IMR-90 (cell line): ENCODE data around the gene LY6G6F. TPM values are rescaled to one million over a fixed set of nuclear protein-coding genes. Genes with fewer than 3 reads are reported as not detected.

Experiments
- ATAC-seq: fragments of 200-7000 bp; cut with Tn5 transposase; 2 replicates; pipeline ENCODE4 v1.9.1; 2020; ENCODE audit warnings: low read depth, mild to moderate bottlenecking, moderate library complexity
- BruUV-seq: library from RNA; stranded (reverse); fragments of 400-500 nt; replicated peaks from 2 replicates; lab custom pipeline; 2021; lab: Mats Ljungman, UMichigan
- CTCF ChIA-PET: fragments of 300-600 bp; formaldehyde crosslinking; extraction: SDS; loops from one replicate; lab custom pipeline; 2021; ENCODE audit warnings: antibody characterized with exemption; lab: Yijun Ruan, JAX
- POLR2A ChIA-PET: fragments of 300-600 bp; sonication (Branson Sonifier 250); formaldehyde crosslinking; loops from one replicate; lab custom pipeline; 2022; ENCODE audit warnings: antibody characterized with exemption; ENCODE audit not compliant: unreplicated experiment; lab: Charles Lee
- DNase-seq: peaks from one replicate; pipeline ENCODE4 v3.0.0; 2013
- H2AFZ ChIP-seq: replicated peaks from 2 replicates; pipeline ENCODE3; 2013; ENCODE audit warnings: low read length, mild to moderate bottlenecking; ENCODE audit not compliant: poor library complexity
- H2AK5ac ChIP-seq: 2 replicates; pipeline ENCODE4 v1.6.1; 2013; ENCODE audit warnings: low read depth, low read length, inconsistent platforms
- H2AK9ac ChIP-seq: replicated peaks from 2 replicates; pipeline ENCODE3; 2013; ENCODE audit warnings: mild to moderate bottlenecking, low read depth, low read length, moderate library complexity; ENCODE audit not compliant: poor library complexity
- H2BK120ac ChIP-seq: 2 replicates; pipeline ENCODE4 v1.6.1; 2013; ENCODE audit warnings: low read depth, low read length, inconsistent platforms
- H2BK15ac ChIP-seq: 3 replicates; pipeline ENCODE4 v1.6.1; 2013; ENCODE audit warnings: low read depth, low read length, inconsistent platforms
- H2BK20ac ChIP-seq: 2 replicates; pipeline ENCODE4 v1.6.1; 2013; ENCODE audit warnings: low read depth, mild to moderate bottlenecking, inconsistent platforms, low read length, moderate library complexity
- H2BK5ac ChIP-seq: 2 replicates; pipeline ENCODE4 v1.6.1; 2013; ENCODE audit warnings: mild to moderate bottlenecking, low read depth, low read length, inconsistent platforms; ENCODE audit not compliant: poor library complexity, severe bottlenecking
- H3K14ac ChIP-seq: replicated peaks from 2 replicates; pipeline ENCODE4 v1.6.1; 2013; ENCODE audit warnings: low read depth, low read length, inconsistent platforms
- H3K18ac ChIP-seq: 2 replicates; pipeline ENCODE4 v1.6.1; 2013; ENCODE audit warnings: low read depth, low read length, control low read depth
- H3K23ac ChIP-seq: 2 replicates; pipeline ENCODE4 v1.6.1; 2013; ENCODE audit warnings: low read depth, low read length, inconsistent platforms
- H3K27ac ChIP-seq: 2 replicates; pipeline ENCODE4 v1.5.1; 2013; ENCODE audit warnings: mild to moderate bottlenecking, control low read depth, low read length; ENCODE audit not compliant: insufficient read depth
- H3K27me3 ChIP-seq: 2 replicates; pipeline ENCODE4 v1.6.1; 2013; ENCODE audit warnings: low read length; ENCODE audit not compliant: control insufficient read depth, insufficient read depth
- H3K36me3 ChIP-seq: 2 replicates; pipeline ENCODE4 v1.6.1; 2013; ENCODE audit warnings: low read length, mixed read lengths; ENCODE audit not compliant: control insufficient read depth, insufficient read depth
- H3K4ac ChIP-seq: 2 replicates; pipeline ENCODE4 v1.6.1; 2013; ENCODE audit warnings: low read depth, low read length, inconsistent platforms
- H3K4me1 ChIP-seq: 2 replicates; pipeline ENCODE4 v1.6.1; 2013; ENCODE audit warnings: low read length, mixed read lengths; ENCODE audit not compliant: control insufficient read depth, insufficient read depth
- H3K4me2 ChIP-seq: 2 replicates; pipeline ENCODE4 v1.6.1; 2013; ENCODE audit warnings: low read depth, mild to moderate bottlenecking, control low read depth, low read length, moderate library complexity
- H3K4me3 ChIP-seq: 2 replicates; pipeline ENCODE4 v1.5.1; 2013; ENCODE audit warnings: low read depth, mild to moderate bottlenecking, control low read depth, low read length, moderate library complexity; ENCODE audit not compliant: insufficient read depth
- H3K56ac ChIP-seq: 2 replicates; pipeline ENCODE4 v1.6.1; 2013; ENCODE audit warnings: low read length, inconsistent platforms; ENCODE audit not compliant: insufficient read depth; ENCODE audit errors: extremely low read depth
- H3K79me1 ChIP-seq, 2 experiments: 2 replicates each; pipeline ENCODE4 v1.6.1; 2013; ENCODE audit warnings: low read length in 2 of 2, inconsistent platforms in 1 of 2, low read depth in 1 of 2
- H3K9ac ChIP-seq: 2 replicates; pipeline ENCODE4 v1.6.1; 2013; ENCODE audit warnings: low read depth, low read length, control low read depth
- H3K9me1 ChIP-seq: 2 replicates; pipeline ENCODE4 v1.6.1; 2013; ENCODE audit warnings: low read length, inconsistent platforms; ENCODE audit not compliant: insufficient read depth
- H3K9me3 ChIP-seq: 2 replicates; pipeline ENCODE4 v1.6.1; 2013; ENCODE audit warnings: low read length; ENCODE audit not compliant: control insufficient read depth, insufficient read depth
- H4K20me1 ChIP-seq: 2 replicates; pipeline ENCODE4 v1.6.1; 2013; ENCODE audit warnings: low read length, inconsistent platforms; ENCODE audit not compliant: insufficient read depth
- H4K5ac ChIP-seq: 2 replicates; pipeline ENCODE4 v1.6.1; 2013; ENCODE audit warnings: mild to moderate bottlenecking, low read depth, low read length, control low read depth
- H4K8ac ChIP-seq, 2 experiments: 2 replicates each; pipeline ENCODE4 v1.6.1; 2013; ENCODE audit warnings: low read depth in 2 of 2, low read length in 2 of 2, control low read depth in 1 of 2, inconsistent platforms in 1 of 2
- H4K91ac ChIP-seq: 2 replicates; pipeline ENCODE4 v1.6.1; 2013; ENCODE audit warnings: low read depth, low read length, inconsistent platforms; ENCODE audit not compliant: insufficient read depth
- RFX5 ChIP-seq: IDR thresholded peaks from 2 replicates; pipeline ENCODE4 v1.8.0; 2012; ENCODE audit warnings: low read depth, mild to moderate bottlenecking, low read length, moderate library complexity
- WGBS, 2 experiments: methylation state at CpG; one replicate each; pipeline versions ENCODE4 v1.1.5 to v1.1.7; 2013; ENCODE audit warnings: missing lambda C conversion rate in 2 of 2; ENCODE audit not compliant: insufficient read length in 1 of 2; ENCODE audit errors: extremely low coverage in 2 of 2; 5-methylcytosine and 5-hydroxymethylcytosine counted together
- dilution Hi-C: fragments of 300-500 bp; cut with HindIII; formaldehyde crosslinking; loops from one replicate; pipeline ENCODE4 v1.14.3; 2018; ENCODE audit warnings: low sequenced_read_pairs; ENCODE audit not compliant: unreplicated experiment
- in situ Hi-C: fragments of 300-500 bp; cut with MboI; formaldehyde crosslinking; loops from 3 replicates; pipeline ENCODE4 v1.14.3; 2019; ENCODE audit warnings: low sequenced_read_pairs, inconsistent platforms, mixed read lengths
- intact Hi-C: fragments of 100-400 bp; cut with micrococcal nuclease; formaldehyde crosslinking; loops from 2 replicates; pipeline ENCODE4 v1.10.0; 2022
- polyA plus RNA-seq, 3 experiments: library from polyadenylated mRNA; depleted of rRNA; stranded (reverse); fragments of >200 nt; gene quantifications; 2 replicates each; pipeline ENCODE4 v1.2.3, GENCODE V29; 2012; ENCODE audit warnings: low replicate concordance in 1 of 3
- total RNA-seq: library from RNA; depleted of rRNA; stranded (reverse); fragments of >200 nt; gene quantifications from 2 replicates; pipeline ENCODE4 v1.2.3, GENCODE V29; 2012

The LY6G6F gene
- total and polyA plus RNA-seq, 2 of the 4 experiments (the other 2 are of a cell fraction) = not detected

DNA sequence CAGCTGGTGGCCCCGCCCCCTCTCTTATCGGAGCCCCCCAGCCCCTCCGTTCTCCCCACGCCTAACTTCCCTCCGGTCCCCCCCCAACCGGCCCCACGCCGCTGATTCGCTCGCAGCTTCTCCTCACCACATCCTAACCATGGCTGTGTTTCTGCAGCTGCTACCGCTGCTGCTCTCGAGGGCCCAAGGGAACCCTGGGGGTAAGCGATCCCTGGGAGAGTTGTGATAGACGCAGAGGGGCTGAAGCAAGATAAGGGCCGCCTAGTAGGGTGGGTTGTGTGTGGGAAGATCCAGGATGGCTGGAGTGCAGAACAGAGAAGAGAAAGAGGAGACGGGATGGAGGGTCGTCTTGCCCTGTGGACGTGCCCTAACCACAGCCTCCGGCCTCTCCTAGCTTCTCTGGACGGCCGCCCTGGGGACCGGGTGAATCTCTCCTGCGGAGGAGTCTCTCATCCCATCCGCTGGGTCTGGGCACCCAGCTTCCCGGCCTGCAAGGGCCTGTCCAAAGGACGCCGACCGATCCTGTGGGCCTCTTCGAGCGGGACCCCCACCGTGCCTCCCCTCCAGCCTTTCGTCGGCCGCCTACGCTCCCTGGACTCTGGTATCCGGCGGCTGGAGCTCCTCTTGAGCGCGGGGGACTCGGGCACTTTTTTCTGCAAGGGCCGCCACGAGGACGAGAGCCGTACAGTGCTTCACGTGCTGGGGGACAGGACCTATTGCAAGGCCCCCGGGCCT lies 16.7 kb downstream of the LY6G6F start, which contains the start of gene MPIG6B:
Gene MPIG6B (plus strand): TSS at position 129 of the 735 bp plus-strand sequence. CDS start 11 bp downstream, at position 140.
- Histone ChIP-seq H3K27ac (no peak within 1 kb of the TSS), H3K9ac (no peak within 1 kb of the TSS), H3K4me3 (no peak within 1 kb of the TSS), H3K27me3 (no peaks in the 10 kb centered on the region; the same call in 1 of the 2 replicates), H2BK120ac (no peak within 1 kb of the TSS), H3K9me3 (no peaks in the 10 kb centered on the region), H3K4me1 (peaks cover 1% of the 10 kb centered on the region), H2BK5ac (no peak within 1 kb of the TSS), H2AK5ac (no peak within 1 kb of the TSS), H3K4me2 (no peak within 1 kb of the TSS), H4K20me1 (no peaks in the 10 kb centered on the region), H2BK15ac (no peak within 1 kb of the TSS), H4K91ac (no peak within 1 kb of the TSS), H3K23ac (no peak within 1 kb of the TSS), H2BK20ac (no peak within 1 kb of the TSS), H3K18ac (no peak within 1 kb of the TSS), H2AFZ (no peak within 1 kb of the TSS), H3K14ac (no peak within 1 kb of the TSS), H4K5ac (no peak within 1 kb of the TSS), H3K9me1 (peaks cover 4% of the 10 kb centered on the region; the same call in 1 of the 2 replicates), H3K4ac (no peak within 1 kb of the TSS), H3K79me1 (peaks cover 0 to 11% of the 10 kb centered on the region in 2 experiments; a peak in 2 of 4 replicates), H4K8ac (no peak within 1 kb of the TSS), H3K56ac (no peak within 1 kb of the TSS), H2AK9ac (peak within 1 kb of the TSS; percentile 1), H3K36me3 (peaks cover 19% of the 10 kb centered on the region)
- dilution Hi-C loops = no loop called here
- ATAC-seq (no peak), DNase-seq (no peak)
- intact Hi-C loops = no loop called here
- WGBS, 2 experiments = 89% methylated on average over 13 of the region's 46 CpGs; no CpG with 5 or more reads in 1 of the 2 experiments
- BruUV-seq = no TSS peak
- in situ Hi-C loops = no loop called here
- TF ChIP-seq RFX5 = no peak
- CTCF ChIA-PET = no interaction called here
- POLR2A ChIA-PET = interaction anchor here (0.6 kb wide), 1 partner anchor 11 kb away, joined by 3 read pairs; no protein-coding TSS in a partner anchor
